HG02938 (cell line): ENCODE results near the gene SLC13A3.

Source experiments
- ATAC-seq: cut with Tn5 transposase; IDR thresholded peaks from one replicate; pipeline ENCODE4 v1.9.1; 2021; ENCODE audit warnings: mild to moderate bottlenecking, moderate library complexity; ENCODE audit not compliant: unreplicated experiment

Gene SLC13A3, protein sequence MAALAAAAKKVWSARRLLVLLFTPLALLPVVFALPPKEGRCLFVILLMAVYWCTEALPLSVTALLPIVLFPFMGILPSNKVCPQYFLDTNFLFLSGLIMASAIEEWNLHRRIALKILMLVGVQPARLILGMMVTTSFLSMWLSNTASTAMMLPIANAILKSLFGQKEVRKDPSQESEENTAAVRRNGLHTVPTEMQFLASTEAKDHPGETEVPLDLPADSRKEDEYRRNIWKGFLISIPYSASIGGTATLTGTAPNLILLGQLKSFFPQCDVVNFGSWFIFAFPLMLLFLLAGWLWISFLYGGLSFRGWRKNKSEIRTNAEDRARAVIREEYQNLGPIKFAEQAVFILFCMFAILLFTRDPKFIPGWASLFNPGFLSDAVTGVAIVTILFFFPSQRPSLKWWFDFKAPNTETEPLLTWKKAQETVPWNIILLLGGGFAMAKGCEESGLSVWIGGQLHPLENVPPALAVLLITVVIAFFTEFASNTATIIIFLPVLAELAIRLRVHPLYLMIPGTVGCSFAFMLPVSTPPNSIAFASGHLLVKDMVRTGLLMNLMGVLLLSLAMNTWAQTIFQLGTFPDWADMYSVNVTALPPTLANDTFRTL

DNA sequence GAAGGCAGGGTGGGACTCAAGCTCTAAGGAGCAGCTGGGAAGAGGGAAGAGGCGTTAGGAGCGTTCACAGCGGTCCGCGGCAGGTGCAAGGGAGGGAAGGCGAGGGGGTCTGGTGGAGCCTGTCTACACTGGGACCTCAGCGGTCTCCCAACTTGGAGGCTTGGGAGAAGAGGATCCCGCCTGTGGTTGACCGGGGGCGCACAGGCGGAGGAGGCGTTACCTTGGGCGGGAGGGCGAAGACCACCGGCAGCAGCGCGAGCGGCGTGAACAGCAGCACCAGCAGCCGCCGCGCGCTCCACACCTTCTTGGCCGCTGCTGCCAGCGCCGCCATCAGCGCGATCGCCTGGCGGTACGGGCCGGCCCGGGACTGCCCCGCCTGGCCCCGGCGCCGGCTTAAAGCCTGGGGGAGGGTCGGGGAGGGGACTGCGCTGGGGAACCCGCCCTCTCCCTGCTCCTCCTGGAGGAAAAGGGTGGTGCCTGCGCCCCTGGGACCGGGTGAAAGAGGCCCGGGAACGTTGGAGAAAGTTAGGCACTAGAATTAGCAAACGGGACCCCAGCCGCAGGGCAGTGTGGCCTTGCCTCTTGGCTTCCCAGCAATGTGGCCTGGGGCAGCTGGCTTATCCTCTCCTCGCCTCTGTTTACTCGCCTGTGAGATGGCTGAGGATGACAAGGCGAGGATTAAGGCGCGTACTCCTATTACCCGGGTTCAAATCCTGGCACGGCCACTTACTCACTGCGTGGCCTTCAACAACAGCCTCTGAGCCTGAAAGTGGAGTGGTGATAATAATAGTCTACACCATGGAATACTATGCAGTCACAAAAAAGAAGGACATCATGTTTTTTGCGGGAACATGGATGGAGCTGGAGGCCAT lies at the start of gene SLC13A3:
Gene SLC13A3, minus strand, starts transcription at position 369 of the 872 bp plus-strand sequence. Its CDS starts 38 bp downstream, at position 331.
- no peak for ATAC-seq

DNA sequence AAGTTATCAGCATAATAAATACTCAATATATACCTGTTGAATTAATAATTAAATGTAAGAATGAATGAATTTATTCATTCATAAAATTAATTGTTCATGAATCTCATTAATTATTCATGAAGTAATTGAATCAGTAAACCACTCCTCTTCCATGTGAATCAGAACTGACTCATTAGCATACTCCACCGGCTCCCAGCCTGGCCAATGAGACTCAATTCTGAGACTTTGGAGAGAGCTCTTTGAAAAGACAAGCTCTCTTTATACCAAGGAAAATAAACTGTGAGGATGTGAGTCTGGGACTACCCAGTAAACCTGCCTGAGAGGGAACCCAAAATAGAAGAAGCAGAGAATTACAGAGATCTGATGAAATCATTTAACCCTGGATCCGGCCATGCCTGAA lies 49.8 kb upstream of the SLC13A3 start:
- ATAC-seq: no peak

- no peak for ATAC-seq
Observed at GRCh38 chr20:46700481-46700880, 49.2 kb upstream of the SLC13A3 start.

GRCh38 chr20:46699651-46700359 lies 48.5 kb upstream of the SLC13A3 start:
- ATAC-seq: no peak

DNA sequence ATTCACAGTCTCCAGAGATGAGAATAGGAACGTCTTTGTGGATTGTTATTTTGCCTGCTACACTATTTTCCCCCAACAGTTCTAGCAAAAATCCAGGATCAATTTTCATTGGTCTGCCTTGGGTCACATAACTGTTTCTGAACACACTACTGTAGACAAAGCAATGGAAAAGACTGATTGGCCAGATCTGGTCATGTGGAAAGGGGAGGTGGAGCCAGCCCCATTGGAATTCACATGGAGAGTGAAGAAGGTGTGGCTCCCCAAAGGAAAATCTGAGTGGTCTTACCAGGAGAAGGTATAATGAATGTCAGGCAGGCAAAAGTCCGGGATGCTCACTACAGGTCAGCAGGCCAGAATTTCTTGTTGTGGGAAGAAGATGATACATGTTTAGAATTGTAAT lies 47.5 kb upstream of the SLC13A3 start:
- ATAC-seq: no peak

DNA sequence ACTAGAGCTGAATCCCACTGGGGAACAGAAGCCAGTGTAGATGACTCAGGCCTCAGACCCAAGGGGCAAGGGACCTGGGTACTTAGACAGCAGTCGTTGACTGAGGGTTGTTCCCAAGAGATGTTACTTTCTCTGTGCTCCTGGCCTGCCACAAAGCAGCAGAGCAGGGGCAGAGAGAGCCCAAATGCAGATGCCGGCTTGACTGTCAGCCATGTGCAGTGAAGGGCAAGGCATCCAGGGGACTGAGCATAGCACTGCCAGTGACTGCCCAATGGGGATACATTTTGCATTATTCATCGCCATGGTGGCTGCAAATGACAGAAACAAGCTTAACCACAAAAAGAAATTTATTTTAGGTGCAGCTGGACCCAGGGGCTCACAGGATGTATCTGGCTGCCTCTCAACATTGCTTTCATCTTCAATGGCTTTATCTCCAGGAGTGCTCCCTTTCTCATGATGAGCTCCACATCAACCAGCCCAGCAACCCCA lies 45.6 kb upstream of the SLC13A3 start:
- ATAC-seq: no peak

DNA sequence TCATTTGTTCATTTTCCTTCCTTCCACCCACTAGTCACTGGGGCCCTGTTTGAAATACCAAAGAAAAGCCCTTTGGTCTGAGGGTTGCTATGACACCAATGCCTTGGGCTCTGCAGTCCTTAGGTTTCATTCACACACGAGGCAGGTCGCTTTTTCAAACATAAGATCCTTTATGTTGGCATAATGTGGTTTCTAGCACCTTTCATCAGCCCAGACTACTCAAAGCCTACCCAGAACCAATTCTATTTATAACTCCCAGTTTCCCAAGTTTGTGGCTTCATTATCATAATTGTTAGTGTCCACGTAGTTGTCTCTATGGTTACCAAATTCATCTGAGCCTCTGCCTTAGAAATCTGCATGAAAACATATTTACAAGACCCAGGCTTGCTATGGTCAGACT lies 44.6 kb upstream of the SLC13A3 start:
- ATAC-seq: no peak

DNA sequence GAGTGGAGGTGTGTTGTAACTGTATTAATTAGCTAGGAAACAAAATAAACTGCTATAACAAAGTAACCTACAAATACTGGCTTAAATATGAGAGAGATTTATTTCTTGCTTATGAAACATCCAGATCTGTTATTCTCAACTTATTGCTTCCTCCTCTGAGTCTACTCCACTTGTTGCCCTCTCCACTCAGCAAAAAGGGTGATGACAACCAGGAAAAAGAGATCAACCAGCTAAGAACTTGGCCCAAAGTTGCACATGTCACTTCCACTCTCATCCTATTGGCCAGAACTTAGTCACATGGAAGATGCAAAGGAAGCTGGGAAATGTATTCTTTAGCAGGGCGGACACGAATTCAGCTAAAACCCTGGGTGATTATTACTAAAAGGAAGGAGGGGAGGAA lies 43.2 kb upstream of the SLC13A3 start:
- no peak for ATAC-seq

GRCh38 chr20:46691196-46691595 lies 39.9 kb upstream of the SLC13A3 start:
- ATAC-seq: no peak

- no peak for ATAC-seq
Observed at GRCh38 chr20:46690219-46691106, 39.2 kb upstream of the SLC13A3 start.

DNA sequence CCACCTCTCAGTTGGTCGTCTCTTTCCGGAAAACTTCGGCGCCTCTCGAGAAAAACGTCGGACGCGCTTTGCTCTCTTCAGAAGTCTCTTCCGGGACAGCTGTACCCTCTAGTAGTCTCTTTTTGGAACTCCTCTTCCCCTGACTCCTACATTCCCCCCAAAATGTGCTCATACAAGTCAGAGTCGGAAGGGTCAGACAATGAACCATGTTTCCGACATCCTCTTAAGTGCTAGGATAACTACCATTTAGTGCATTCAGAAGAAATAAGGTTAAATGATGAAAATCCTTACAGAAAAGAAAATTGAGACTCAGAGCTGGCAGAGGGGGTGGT lies 38.5 kb upstream of the SLC13A3 start:
- ATAC-seq: no peak

DNA sequence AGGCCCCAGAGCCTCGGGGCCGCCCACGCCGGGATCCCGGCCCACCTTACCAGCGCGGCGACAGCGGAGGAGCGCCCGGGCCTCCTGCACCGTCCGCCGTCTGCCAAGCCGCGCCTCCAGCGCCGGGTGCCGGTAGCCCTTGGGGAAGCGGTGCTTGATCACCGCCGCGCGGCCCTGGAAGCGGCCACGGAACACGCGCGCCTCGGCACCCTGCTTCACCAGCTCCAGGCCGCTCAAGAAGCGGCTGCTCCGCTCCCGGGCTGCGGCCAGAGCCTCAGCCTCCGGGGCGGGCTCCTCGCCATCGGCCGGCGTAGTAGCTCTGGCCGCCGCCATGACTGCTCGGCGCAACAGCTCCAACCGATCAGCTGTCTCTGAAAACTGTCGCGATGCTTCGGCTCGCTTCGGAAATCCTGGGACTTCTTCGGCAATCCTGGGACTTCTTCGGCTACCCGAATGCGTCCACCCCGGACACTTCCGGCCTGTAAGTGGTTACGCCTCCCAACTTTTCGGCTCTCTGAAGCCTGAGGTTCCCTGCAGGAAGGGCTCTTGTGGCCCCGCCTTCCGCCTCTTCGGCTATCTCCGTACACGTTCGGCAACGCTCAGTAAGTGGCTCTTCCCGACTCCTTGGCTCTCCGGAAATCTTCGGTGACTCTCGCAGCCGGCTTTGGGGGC lies 38.0 kb upstream of the SLC13A3 start, which contains the start of gene TP53RK:
Gene TP53RK, minus strand, starts transcription at position 363 of the 672 bp plus-strand sequence. Its CDS starts 30 bp downstream, at position 333.
- ATAC-seq: peak; percentile 96

GRCh38 chr20:46688151-46689081 lies 37.2 kb upstream of the SLC13A3 start:
- no peak for ATAC-seq

GRCh38 chr20:46683939-46684750 lies 32.9 kb upstream of the SLC13A3 start:
- no peak for ATAC-seq

- no peak for ATAC-seq
Observed at GRCh38 chr20:46683668-46683938, 32.3 kb upstream of the SLC13A3 start.

DNA sequence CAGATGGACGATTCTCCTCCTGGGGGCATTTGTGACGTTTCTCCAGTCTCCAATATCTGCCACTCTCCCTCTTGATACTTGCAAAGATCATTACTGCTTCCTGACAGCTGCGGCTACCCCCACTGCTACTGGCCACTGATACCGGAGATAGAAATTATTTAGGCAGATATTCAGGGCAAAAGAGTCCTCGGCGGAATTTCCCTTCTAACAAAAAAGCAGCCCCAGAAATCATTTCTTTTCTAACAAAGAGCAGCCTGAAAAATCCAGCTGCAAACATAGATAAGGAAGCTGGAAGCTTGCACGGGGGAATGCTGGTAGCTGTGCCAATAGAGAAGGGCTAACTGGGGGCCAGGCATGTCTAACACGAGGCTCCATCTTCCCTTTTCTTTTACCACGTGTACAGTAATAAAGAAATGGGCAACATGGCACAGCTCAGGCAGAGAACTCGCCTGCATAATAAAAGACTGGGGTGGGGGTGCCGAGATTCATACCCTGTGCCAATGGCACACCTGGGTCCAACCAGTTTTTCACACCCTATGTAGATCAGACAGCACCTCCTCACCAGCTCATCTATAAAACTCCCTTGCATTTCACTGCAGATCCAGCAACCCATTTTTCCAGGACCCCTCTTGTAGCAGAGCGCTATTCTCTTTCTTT lies 31.9 kb upstream of the SLC13A3 start:
- ATAC-seq: no peak
